H1 (cell line): ENCODE data around the gene ANKIB1. TPM values are rescaled to one million over a fixed set of nuclear protein-coding genes. Genes with fewer than 3 reads are reported as not detected.

Experiments used
- CTCF ChIA-PET: fragments of 300-600 bp; sonication (Branson Sonifier 250); formaldehyde crosslinking; loops from one replicate; lab custom pipeline; 2021; ENCODE audit not compliant: partially characterized antibody; lab: Charles Lee
- POLR2A ChIA-PET: fragments of 300-600 bp; sonication (Branson Sonifier 250); formaldehyde crosslinking; loops from one replicate; lab custom pipeline; 2021; ENCODE audit warnings: inconsistent platforms; ENCODE audit not compliant: partially characterized antibody; lab: Charles Lee
- DNase-seq, 2 experiments: peaks; one replicate each; pipeline versions ENCODE4 v3.0.0 to v3.0.0-alpha.2; 2010 to 2022; ENCODE audit warnings: low spot score in 2 of 2, low read depth in 1 of 2, mixed read lengths in 1 of 2
- FAIRE-seq: peaks from 2 replicates; lab custom pipeline; 2011; peaks lifted over from hg19 to GRCh38; lab: Jason Lieb, UNC
- H2AFZ ChIP-seq: 2 replicates; pipeline ENCODE4 v1.8.1; 2012; ENCODE audit warnings: low read length, inconsistent platforms
- H2AK5ac ChIP-seq: 2 replicates; pipeline ENCODE4 v1.6.1; 2013; ENCODE audit warnings: low read depth, low read length
- H2BK120ac ChIP-seq: replicated peaks from 2 replicates; pipeline ENCODE3; 2013; ENCODE audit warnings: low read depth, low read length, inconsistent platforms
- H2BK12ac ChIP-seq: 2 replicates; pipeline ENCODE4 v1.6.1; 2013; ENCODE audit warnings: low read depth, low read length
- H2BK15ac ChIP-seq: 2 replicates; pipeline ENCODE4 v1.6.1; 2013; ENCODE audit warnings: low read length
- H2BK20ac ChIP-seq: 2 replicates; pipeline ENCODE4 v1.6.1; 2013; ENCODE audit warnings: low read length
- H2BK5ac ChIP-seq: 2 replicates; pipeline ENCODE4 v1.6.1; 2013; ENCODE audit warnings: low read depth, low read length
- H3K14ac ChIP-seq: 2 replicates; pipeline ENCODE4 v1.6.1; 2013; ENCODE audit warnings: inconsistent platforms; ENCODE audit not compliant: insufficient read length
- H3K18ac ChIP-seq: 2 replicates; pipeline ENCODE4 v1.6.1; 2013; ENCODE audit warnings: low read length; ENCODE audit errors: extremely low read depth
- H3K23ac ChIP-seq: 2 replicates; pipeline ENCODE4 v1.6.1; 2013; ENCODE audit warnings: inconsistent platforms; ENCODE audit not compliant: insufficient read length
- H3K23me2 ChIP-seq: 2 replicates; pipeline ENCODE4 v1.6.1; 2013; ENCODE audit warnings: low read depth, low read length
- H3K27ac ChIP-seq: 2 replicates; pipeline ENCODE4 v1.6.1; 2011; ENCODE audit warnings: low read depth, low read length, inconsistent platforms
- H3K27me3 ChIP-seq, 4 experiments: replicated peaks in 1 of 4; 1 replicate in 1 of 4; 2 replicates in 3 of 4; pipeline versions ENCODE4 v1.6.1 to v1.8.1; 2011 to 2013; ENCODE audit warnings: low read length in 3 of 4, mild to moderate bottlenecking in 3 of 4, inconsistent platforms in 2 of 4, mixed read lengths in 2 of 4, moderate library complexity in 1 of 4; ENCODE audit not compliant: control insufficient read depth in 3 of 4, insufficient read depth in 3 of 4; ENCODE audit errors: extremely low read depth in 1 of 4
- H3K36me3 ChIP-seq, 4 experiments: 2 replicates each; pipeline versions ENCODE4 v1.6.1 to v1.8.1; 2011 to 2013; ENCODE audit warnings: mild to moderate bottlenecking in 4 of 4, low read length in 3 of 4, moderate library complexity in 2 of 4, control low read depth in 1 of 4, inconsistent platforms in 1 of 4; ENCODE audit not compliant: insufficient read depth in 4 of 4, control insufficient read depth in 2 of 4
- H3K4ac ChIP-seq: replicated peaks from 2 replicates; pipeline ENCODE3; 2013; ENCODE audit warnings: low read length, low read depth, mixed read lengths, inconsistent platforms; ENCODE audit not compliant: insufficient read length
- H3K4me1 ChIP-seq, 4 experiments: replicated peaks in 1 of 4; 1 replicate in 1 of 4; 2 replicates in 3 of 4; pipeline versions ENCODE4 v1.6.1 to v1.8.1; 2011 to 2013; ENCODE audit warnings: low read length in 3 of 4, inconsistent platforms in 2 of 4, mixed read lengths in 1 of 4; ENCODE audit not compliant: insufficient read depth in 4 of 4, control insufficient read depth in 3 of 4
- H3K4me2 ChIP-seq, 2 experiments: 2 replicates each; pipeline versions ENCODE4 v1.6.1 to v1.8.1; 2011 to 2013; ENCODE audit warnings: low read depth in 2 of 2, low read length in 2 of 2, control low read depth in 1 of 2, inconsistent platforms in 1 of 2, mild to moderate bottlenecking in 1 of 2; ENCODE audit not compliant: insufficient read depth in 1 of 2
- H3K4me3 ChIP-seq, 4 experiments: fragments of 200-600, 300-600 bp in 1 of 4; sonication (generic), shearing (Covaris generic), sonication (Bioruptor Twin) in 1 of 4; 2 replicates each; pipeline versions ENCODE4 v1.5.1 to v1.8.1; 2011 to 2016; ENCODE audit warnings: low read length in 4 of 4, low read depth in 3 of 4, control low read depth in 2 of 4, inconsistent platforms in 2 of 4, mild to moderate bottlenecking in 2 of 4, mixed read lengths in 1 of 4, moderate library complexity in 1 of 4; ENCODE audit not compliant: insufficient read depth in 2 of 4; ENCODE audit errors: extremely low read depth in 1 of 4
- H3K56ac ChIP-seq: replicated peaks from 2 replicates; pipeline ENCODE3; 2013; ENCODE audit warnings: low read depth, mild to moderate bottlenecking, mixed read lengths, low read length, inconsistent platforms; ENCODE audit not compliant: insufficient read length
- H3K79me1 ChIP-seq: 2 replicates; pipeline ENCODE4 v1.6.1; 2013; ENCODE audit warnings: low read depth, low read length, control low read depth
- H3K79me2 ChIP-seq, 2 experiments: 2 replicates each; pipeline versions ENCODE4 v1.6.1 to v1.8.1; 2012 to 2013; ENCODE audit warnings: low read length in 2 of 2, mild to moderate bottlenecking in 2 of 2, inconsistent platforms in 1 of 2; ENCODE audit not compliant: insufficient read depth in 2 of 2, control insufficient read depth in 1 of 2
- H3K9ac ChIP-seq, 4 experiments: replicated peaks in 1 of 4; 1 replicate in 1 of 4; 2 replicates in 3 of 4; pipeline versions ENCODE4 v1.6.1 to v1.8.1; 2011 to 2013; ENCODE audit warnings: low read depth in 3 of 4, low read length in 3 of 4, control low read depth in 2 of 4, mild to moderate bottlenecking in 2 of 4, moderate library complexity in 2 of 4, inconsistent platforms in 1 of 4; ENCODE audit errors: extremely low read depth in 1 of 4
- H3K9me3 ChIP-seq, 2 experiments: 2 replicates each; pipeline versions ENCODE4 v1.6.1 to v1.8.1; 2012 to 2013; ENCODE audit warnings: mild to moderate bottlenecking in 2 of 2, moderate library complexity in 2 of 2, control low read depth in 1 of 2, inconsistent platforms in 1 of 2, low read depth in 1 of 2, low read length in 1 of 2, mixed read lengths in 1 of 2; ENCODE audit not compliant: insufficient read depth in 2 of 2
- H4K20me1 ChIP-seq, 2 experiments: replicated peaks in 1 of 2; 2 replicates each; pipeline versions ENCODE3 to v1.8.1; 2011 to 2013; ENCODE audit warnings: inconsistent platforms in 2 of 2, low read length in 2 of 2, mild to moderate bottlenecking in 1 of 2; ENCODE audit not compliant: insufficient read depth in 2 of 2, control insufficient read depth in 1 of 2
- H4K5ac ChIP-seq: 2 replicates; pipeline ENCODE4 v1.6.1; 2013; ENCODE audit warnings: low read length, low read depth, mixed read lengths, inconsistent platforms; ENCODE audit not compliant: insufficient read length
- H4K8ac ChIP-seq: 2 replicates; pipeline ENCODE4 v1.8.0; 2013; ENCODE audit warnings: mild to moderate bottlenecking, moderate library complexity, low read length, inconsistent platforms; ENCODE audit not compliant: insufficient read depth; ENCODE audit errors: extremely low read depth
- H4K91ac ChIP-seq: replicated peaks from 2 replicates; pipeline ENCODE3; 2013; ENCODE audit warnings: low read length, mixed read lengths, inconsistent platforms; ENCODE audit not compliant: insufficient read length
- CBX8 ChIP-seq: fragments of 300-800, 300-1000 bp; sonication (generic); IDR thresholded peaks from 2 replicates; pipeline ENCODE4 v1.7.1; 2016; ENCODE audit warnings: low read depth, low read length, borderline replicate concordance
- CTCF ChIP-seq, 3 experiments: IDR thresholded peaks; 1 replicate in 2 of 3; 2 replicates in 1 of 3; pipeline versions ENCODE4 v1.5.1 to v1.6.1; 2011; ENCODE audit warnings: low read length in 3 of 3, mild to moderate bottlenecking in 3 of 3, inconsistent platforms in 2 of 3, low read depth in 1 of 3, moderate library complexity in 1 of 3; ENCODE audit not compliant: insufficient read depth in 1 of 3; ENCODE audit errors: control extremely low read depth in 1 of 3
- FOSL1 ChIP-seq: IDR thresholded peaks from 2 replicates; pipeline ENCODE4 v1.6.1; 2011; ENCODE audit warnings: mild to moderate bottlenecking, low read depth, low read length, moderate library complexity; ENCODE audit not compliant: insufficient read depth
- RAD21 ChIP-seq, 2 experiments: IDR thresholded peaks in 1 of 2; conservative IDR thresholded peaks in 1 of 2; 2 replicates each; pipeline ENCODE4 v1.6.1; 2011; ENCODE audit warnings: low read depth in 2 of 2, low read length in 2 of 2, improper control_type of control experiment in 1 of 2, inconsistent platforms in 1 of 2, mild to moderate bottlenecking in 1 of 2, moderate library complexity in 1 of 2
- WGBS, 2 experiments: shearing (Covaris generic) in 1 of 2; methylation state at CpG; one replicate each; pipeline versions ENCODE4 v1.1.6 to v1.1.7; 2013 to 2015; ENCODE audit warnings: low lambda C conversion rate in 2 of 2, mixed read lengths in 2 of 2, inconsistent platforms in 1 of 2, low coverage in 1 of 2, missing lambda C conversion rate in 1 of 2; ENCODE audit not compliant: insufficient replicate concordance in 2 of 2, insufficient coverage in 1 of 2, insufficient read length in 1 of 2; ENCODE audit errors: extremely low coverage in 1 of 2, missing lambda C conversion rate in 1 of 2; 5-methylcytosine and 5-hydroxymethylcytosine counted together
- polyA plus RNA-seq, 7 experiments: library from polyadenylated mRNA; depleted of rRNA in 3 of 7; stranded (reverse) in 5 of 7; unstranded in 2 of 7; fragments of >200 nt in 5 of 7; fragments of 200-250 nt in 2 of 7; gene quantifications; 1 replicate in 5 of 7; 2 replicates in 1 of 7; 4 replicates in 1 of 7; pipeline versions ENCODE4 v1.2.1 to v1.2.3, GENCODE V29; 2011 to 2013; ENCODE audit warnings: missing spikeins in 2 of 7, mixed read lengths in 2 of 7
- total RNA-seq: library from RNA; stranded (reverse); fragmentation: NEBNext Ultra II Directional; extraction: Animal tissue kit (Norgen Biotek cat#: 25700); gene quantifications from 2 replicates; pipeline ENCODE4 v1.2.1, GENCODE V29; 2021

Gene ANKIB1
- total and polyA plus RNA-seq, 2 of the 8 experiments (the other 6 are each of a cell fraction or from before 2014, with no cell fraction given): 19.2 to 43.0 TPM

- Histone ChIP-seq H3K23me2 (peaks cover 5% of the 10 kb centered on the region; the same call in 1 of the 2 replicates), H4K91ac (no peak overlapping the region), H2AFZ (peak overlapping the region; percentile 72; the same call in 1 of the 2 replicates), H3K27me3 (peaks cover 0 to 2% (median 0%) of the 10 kb centered on the region in 4 experiments; a peak in 2 of 7 replicates), H3K4me2 (no peak overlapping the region; a peak in 1 of 4 replicates), H3K56ac (no peak overlapping the region), H4K8ac (no peak overlapping the region), H2BK12ac (no peak overlapping the region), H4K5ac (no peak overlapping the region), H3K4ac (no peak overlapping the region), H3K4me3 (no peak overlapping the region), H3K27ac (no peak overlapping the region), H3K14ac (no peak overlapping the region), H3K36me3 (no peaks in the 10 kb centered on the region), H4K20me1 (peaks cover 0 to 3% of the 10 kb centered on the region in 2 experiments), H3K18ac (no peak overlapping the region), H3K23ac (no peak overlapping the region), H2BK120ac (no peak overlapping the region), H3K9ac (no peak overlapping the region), H3K79me2 (no peaks in the 10 kb centered on the region), H2AK5ac (no peak overlapping the region), H2BK5ac (no peak overlapping the region), H3K79me1 (no peaks in the 10 kb centered on the region), H3K4me1 (peaks cover 0 to 3% (median 0%) of the 10 kb centered on the region in 4 experiments; a peak in 3 of 7 replicates), H3K9me3 (no peaks in the 10 kb centered on the region), H2BK20ac (no peak overlapping the region), H2BK15ac (no peak overlapping the region)
- ChIA-PET CTCF (interaction anchor here (0.6 to 10.9 kb wide), 21 partner anchors 9 to 292 kb away, joined by 3 to 159 read pairs (median 4); partner anchors contain the start of genes CYP51A1, GATAD1 and LRRD1), POLR2A (interaction anchor here (0.6 to 4.5 kb wide), 5 partner anchors 12 to 309 kb away, joined by 3 to 34 read pairs (median 3); partner anchors contain the start of gene GATAD1)
- no peak for TF ChIP-seq CBX8
- peak; percentile 19 to 40 for TF ChIP-seq RAD21 (IDR thresholded peaks at IDR 0.05 in 1 of 2, conservative IDR thresholded peaks at IDR 0.05 in 1 of 2; ENCODE audit: low read depth in 2 of 2, low read length in 2 of 2)
- TF ChIP-seq FOSL1: no peak
- TF ChIP-seq CTCF (IDR thresholded peaks at IDR 0.05; ENCODE audit: control extremely low read depth in 1 of 3, insufficient read depth in 1 of 3, low read depth in 1 of 3, low read length in 3 of 3): peak in 2 of 3 experiments; percentile 20 to 28; a peak in 1 of 4 replicates
- no peak for FAIRE-seq
- peak in 1 of 2 experiments; percentile 60 for DNase-seq
- WGBS, 2 experiments: 81% methylated on average over 17 of the region's 20 CpGs; no CpG with 5 or more reads in 1 of the 2 experiments
These were observed 179.7 kb downstream of the ANKIB1 start for GRCh38 chr7:92425311-92425947.
